K562 (cell line): ENCODE data around the gene YTHDC1. TPM values are rescaled to one million over a fixed set of nuclear protein-coding genes. Genes with fewer than 3 reads are reported as not detected.

ENCODE experiments used
- ATAC-seq: fragments of 200-7000 bp; cut with Tn5 transposase; 3 replicates; pipeline ENCODE4 v1.9.1; 2020; ENCODE audit warnings: moderate library complexity
- BruUV-seq: library from RNA; stranded (reverse); fragments of 400-500 nt; replicated peaks from 2 replicates; lab custom pipeline; 2021; lab: Mats Ljungman, UMichigan
- CTCF ChIA-PET: fragments of 300-600 bp; formaldehyde crosslinking; extraction: SDS; loops from one replicate; lab custom pipeline; 2021; ENCODE audit warnings: low intra/inter-chr PET ratio; lab: Yijun Ruan, JAX
- POLR2A ChIA-PET: fragments of 300-600, 350-650 bp; sonication (Branson Sonifier 250); formaldehyde crosslinking; extraction: SDS; loops from one replicate; lab custom pipeline; 2021; ENCODE audit warnings: antibody characterized with exemption, inconsistent platforms; lab: Yijun Ruan, JAX
- DNase-seq, 4 experiments: peaks; one replicate each; pipeline versions ENCODE4 v3.0.0 to v3.0.0-alpha.2; 2011 to 2018; ENCODE audit warnings: low spot score in 3 of 4, mixed read lengths in 3 of 4; ENCODE audit errors: extremely low read depth in 1 of 4
- FAIRE-seq: peaks from 2 replicates; lab custom pipeline; 2011; peaks lifted over from hg19 to GRCh38; lab: Jason Lieb, UNC
- H2AFZ ChIP-seq: 2 replicates; pipeline ENCODE4 v1.6.0; 2011; ENCODE audit warnings: low read depth, low read length, control low read depth, inconsistent platforms
- H3K27ac ChIP-seq: fragments of 200-600 bp; 3 replicates; pipeline ENCODE4 v1.8.0; 2011; ENCODE audit warnings: low read depth, mild to moderate bottlenecking, control low read depth, inconsistent platforms, low read length, moderate library complexity, mixed read lengths; ENCODE audit errors: extremely low read depth
- H3K27me3 ChIP-seq, 2 experiments: fragments of 300-600 bp in 1 of 2; 2 replicates in 1 of 2; 3 replicates in 1 of 2; pipeline versions ENCODE4 v1.6.0 to v1.8.0; 2011; ENCODE audit warnings: inconsistent platforms in 2 of 2, low read length in 2 of 2, mild to moderate bottlenecking in 1 of 2, mixed read lengths in 1 of 2, moderate library complexity in 1 of 2; ENCODE audit not compliant: control insufficient read depth in 2 of 2, insufficient read depth in 2 of 2
- H3K36me3 ChIP-seq: fragments of 300-600 bp; 3 replicates; pipeline ENCODE4 v1.8.0; 2011; ENCODE audit warnings: mild to moderate bottlenecking, low read length, inconsistent platforms; ENCODE audit not compliant: control insufficient read depth, insufficient read depth
- H3K4me1 ChIP-seq, 2 experiments: fragments of 200-600 bp in 1 of 2; replicated peaks in 1 of 2; 2 replicates in 1 of 2; 3 replicates in 1 of 2; pipeline versions ENCODE4 v1.5.1 to v1.8.0; 2011; ENCODE audit warnings: inconsistent platforms in 2 of 2, low read length in 2 of 2, mild to moderate bottlenecking in 1 of 2, mixed read lengths in 1 of 2, moderate library complexity in 1 of 2; ENCODE audit not compliant: control insufficient read depth in 2 of 2, insufficient read depth in 2 of 2
- H3K4me2 ChIP-seq: 2 replicates; pipeline ENCODE4 v1.6.1; 2011; ENCODE audit warnings: low read length, control low read depth, inconsistent platforms, mixed read lengths; ENCODE audit not compliant: insufficient read depth
- H3K4me3 ChIP-seq: fragments of 200-600 bp; sonication (generic), shearing (Covaris generic); 2 replicates; pipeline ENCODE4 v1.5.1; 2016; ENCODE audit warnings: control low read depth, inconsistent platforms
- H3K79me2 ChIP-seq: fragments of 200-600 bp; 3 replicates; pipeline ENCODE4 v1.8.0; 2011; ENCODE audit warnings: low read length, inconsistent platforms; ENCODE audit not compliant: control insufficient read depth, insufficient read depth
- H3K9ac ChIP-seq, 2 experiments: 2 replicates each; pipeline versions ENCODE4 v1.6.0 to v1.6.1; 2011; ENCODE audit warnings: low read depth in 2 of 2, low read length in 2 of 2, control low read depth in 1 of 2, inconsistent platforms in 1 of 2, mild to moderate bottlenecking in 1 of 2, mixed read lengths in 1 of 2; ENCODE audit not compliant: insufficient read depth in 1 of 2
- H3K9me1 ChIP-seq: one replicate; pipeline ENCODE4 v1.6.0; 2011; ENCODE audit warnings: inconsistent platforms, mild to moderate bottlenecking, low read length, moderate library complexity; ENCODE audit not compliant: control insufficient read depth, insufficient read depth
- H3K9me3 ChIP-seq: replicated peaks from 2 replicates; pipeline ENCODE4 v1.5.1; 2011; ENCODE audit warnings: low read depth, low read length, inconsistent platforms; ENCODE audit not compliant: control insufficient read depth, insufficient read depth
- H4K20me1 ChIP-seq: replicated peaks from 2 replicates; pipeline ENCODE4 v1.6.1; 2011; ENCODE audit warnings: low read length, inconsistent platforms, mixed read lengths; ENCODE audit not compliant: control insufficient read depth, insufficient read depth
- CBFA2T3 ChIP-seq: fragments of 450-650 bp; IDR thresholded peaks from 2 replicates; pipeline ENCODE4 v1.6.1; 2017
- E2F3 ChIP-seq: fragments of 250-450 bp; sonication (Bioruptor Pico); IDR thresholded peaks from 2 replicates; pipeline ENCODE4 v1.4.0; 2020; ENCODE audit warnings: mild to moderate bottlenecking
- HNRNPK ChIP-seq: fragments of 200-400 bp; formaldehyde crosslinking; IDR thresholded peaks from one replicate; pipeline ENCODE4 v1.6.1; 2018; ENCODE audit warnings: mild to moderate bottlenecking, low read depth, low read length; ENCODE audit not compliant: poor library complexity, severe bottlenecking
- NFATC3 ChIP-seq: fragments of 450-650 bp; IDR thresholded peaks from 2 replicates; pipeline ENCODE4 v1.6.1; 2017; ENCODE audit warnings: mild to moderate bottlenecking
- NR3C1 ChIP-seq: sonication (generic); formaldehyde crosslinking; IDR thresholded peaks from 2 replicates; pipeline ENCODE4 v1.8.1; 2022; ENCODE audit warnings: missing genetic modification reagents
- SMARCC2 ChIP-seq: fragments of 450-650 bp; IDR thresholded peaks from 2 replicates; pipeline ENCODE4 v1.6.1; 2017; ENCODE audit warnings: antibody characterized with exemption, moderate library complexity, mild to moderate bottlenecking, low read depth
- TAL1 ChIP-seq: fragments of 450-650 bp; IDR thresholded peaks from 2 replicates; pipeline ENCODE4 v1.6.1; 2016; ENCODE audit warnings: mild to moderate bottlenecking
- TEAD1 ChIP-seq, 2 experiments: fragments of 450-650 bp in 1 of 2; sonication (generic) in 1 of 2; formaldehyde crosslinking; IDR thresholded peaks; 2 replicates each; pipeline versions ENCODE4 v1.4.0 to v1.8.0; 2020 to 2022; ENCODE audit warnings: mild to moderate bottlenecking in 2 of 2, missing genetic modification reagents in 1 of 2
- ZBTB7A ChIP-seq: IDR thresholded peaks from 2 replicates; pipeline ENCODE4 v1.6.1; 2011; ENCODE audit warnings: low read depth, mild to moderate bottlenecking, low read length, moderate library complexity, borderline replicate concordance; ENCODE audit not compliant: control insufficient read depth
- WGBS: fragments of 100-300 bp; shearing (Covaris generic); methylation state at CpG from one replicate; pipeline ENCODE4 v1.1.6; 2016; ENCODE audit warnings: low coverage, mixed read lengths; ENCODE audit not compliant: insufficient coverage; ENCODE audit errors: missing lambda C conversion rate; 5-methylcytosine and 5-hydroxymethylcytosine counted together
- in situ Hi-C: fragments of 300-500 bp; cut with MboI; formaldehyde crosslinking; loops from 4 replicates; pipeline ENCODE4 v1.15.0; 2018; ENCODE audit warnings: inconsistent platforms, mixed read lengths
- intact Hi-C: fragments of 100-400 bp; cut with micrococcal nuclease; formaldehyde crosslinking; loops from 2 replicates; pipeline ENCODE4 v1.14.2; 2022
- polyA plus RNA-seq, 8 experiments: library from polyadenylated mRNA; depleted of rRNA in 4 of 8; stranded (reverse) in 5 of 8; unstranded in 3 of 8; fragments of >200 nt; fragmentation: Nextera tagmentation in 2 of 8; fragmentation: Illumina TruSeq in 1 of 8; extraction: Ambion mirVana in 2 of 8; extraction: Trizol in 1 of 8; gene quantifications; 2 replicates each; pipeline versions ENCODE4 v1.2.1 to v1.2.3, GENCODE V29; 2011 to 2014; ENCODE audit warnings: inconsistent platforms in 1 of 8, missing spikeins in 1 of 8
- total RNA-seq, 7 experiments: library from RNA; depleted of rRNA in 6 of 7; stranded (reverse); fragments of >200 nt in 6 of 7; fragmentation: Illumina TruSeq in 2 of 7; extraction: Trizol in 2 of 7; gene quantifications; 2 replicates each; pipeline versions ENCODE4 v1.2.1 to v1.2.3, GENCODE V29; 2011 to 2021; ENCODE audit warnings: low replicate concordance in 1 of 7
- TF ChIP-seq, protein P1 (sequence below): sonication (generic); formaldehyde crosslinking; IDR thresholded peaks from 2 replicates; pipeline ENCODE4 v1.8.0; 2023; ENCODE audit warnings: mild to moderate bottlenecking, missing genetic modification reagents
- TF ChIP-seq, protein P2 (sequence below), 2 experiments: fragments of 450-650 bp in 1 of 2; sonication (generic) in 1 of 2; formaldehyde crosslinking in 1 of 2; IDR thresholded peaks in 1 of 2; conservative IDR thresholded peaks in 1 of 2; 2 replicates each; pipeline versions ENCODE4 v1.6.1 to v1.8.1; 2016 to 2023; ENCODE audit warnings: mild to moderate bottlenecking in 2 of 2, moderate library complexity in 2 of 2, inconsistent platforms in 1 of 2, missing genetic modification reagents in 1 of 2
- TF ChIP-seq, protein P3 (sequence below): IDR thresholded peaks from 2 replicates; pipeline ENCODE4 v1.6.1; 2011; ENCODE audit warnings: borderline replicate concordance, low read depth, mild to moderate bottlenecking, moderate library complexity, low read length; ENCODE audit not compliant: insufficient read depth, poor library complexity, severe bottlenecking
- TF ChIP-seq, protein P4 (sequence below): sonication (generic); formaldehyde crosslinking; IDR thresholded peaks from 2 replicates; pipeline ENCODE4 v1.8.0; 2022; ENCODE audit warnings: mild to moderate bottlenecking, missing genetic modification reagents

YTHDC1 gene
- total and polyA plus RNA-seq, 9 of the 15 experiments (the other 6 are each of a cell fraction or from before 2014, with no cell fraction given) = 9.8 to 65.4 (median 51.7) TPM

DNA sequence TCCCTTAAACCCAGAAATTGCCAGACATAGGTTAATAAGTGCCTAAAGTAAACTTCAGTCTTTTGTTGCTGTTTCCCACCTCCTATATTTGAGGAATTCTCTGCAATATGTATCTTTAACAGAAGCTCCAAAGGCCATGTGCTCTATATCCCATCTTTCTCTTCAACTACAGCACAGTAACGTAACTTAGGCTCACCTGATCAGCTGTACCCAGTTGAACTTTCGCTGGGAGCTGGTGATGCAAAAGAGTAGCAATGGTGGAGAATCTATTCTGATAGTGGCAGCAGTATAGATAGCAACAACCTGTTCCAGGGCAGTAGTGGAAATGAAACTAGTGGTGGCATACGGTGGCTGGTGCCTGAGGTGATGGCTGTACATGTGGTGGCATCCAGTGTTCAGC lies 33.2 kb upstream of the YTHDC1 start:
- Histone ChIP-seq H3K36me3 (no peaks in the 10 kb centered on the region), H2AFZ (peak overlapping the region; percentile 15; the same call in 1 of the 2 replicates), H3K27me3 (no peaks in the 10 kb centered on the region), H3K4me2 (no peak overlapping the region), H4K20me1 (no peaks in the 10 kb centered on the region), H3K79me2 (no peaks in the 10 kb centered on the region), H3K27ac (no peak overlapping the region), H3K9ac (no peak overlapping the region), H3K4me1 (no peaks in the 10 kb centered on the region; a peak in 1 of 5 replicates), H3K9me1 (no peaks in the 10 kb centered on the region), H3K4me3 (no peak overlapping the region), H3K9me3 (no peaks in the 10 kb centered on the region)
- in situ Hi-C loops = no loop called here
- POLR2A ChIA-PET = no interaction called here
- CTCF ChIA-PET = no interaction called here
- no peak for FAIRE-seq
- no TSS peak for BruUV-seq
- 7% methylated on average over 3 of the region's 3 CpGs for WGBS
- TF ChIP-seq ZBTB7A = no peak
- TF ChIP-seq, protein P1, sequence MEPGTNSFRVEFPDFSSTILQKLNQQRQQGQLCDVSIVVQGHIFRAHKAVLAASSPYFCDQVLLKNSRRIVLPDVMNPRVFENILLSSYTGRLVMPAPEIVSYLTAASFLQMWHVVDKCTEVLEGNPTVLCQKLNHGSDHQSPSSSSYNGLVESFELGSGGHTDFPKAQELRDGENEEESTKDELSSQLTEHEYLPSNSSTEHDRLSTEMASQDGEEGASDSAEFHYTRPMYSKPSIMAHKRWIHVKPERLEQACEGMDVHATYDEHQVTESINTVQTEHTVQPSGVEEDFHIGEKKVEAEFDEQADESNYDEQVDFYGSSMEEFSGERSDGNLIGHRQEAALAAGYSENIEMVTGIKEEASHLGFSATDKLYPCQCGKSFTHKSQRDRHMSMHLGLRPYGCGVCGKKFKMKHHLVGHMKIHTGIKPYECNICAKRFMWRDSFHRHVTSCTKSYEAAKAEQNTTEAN (CRISPR knock-in tag) = no peak
- TF ChIP-seq TEAD1 (CRISPR knock-in tag; IDR thresholded peaks at IDR 0.05) = no peak
- no peak for TF ChIP-seq HNRNPK
- TF ChIP-seq, protein P2, sequence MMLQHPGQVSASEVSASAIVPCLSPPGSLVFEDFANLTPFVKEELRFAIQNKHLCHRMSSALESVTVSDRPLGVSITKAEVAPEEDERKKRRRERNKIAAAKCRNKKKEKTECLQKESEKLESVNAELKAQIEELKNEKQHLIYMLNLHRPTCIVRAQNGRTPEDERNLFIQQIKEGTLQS (IDR thresholded peaks at IDR 0.05) = no peak
- TF ChIP-seq, protein P2 (CRISPR knock-in tag; conservative IDR thresholded peaks at IDR 0.05) = no peak
- no peak for TF ChIP-seq NFATC3
- TF ChIP-seq, protein P3, sequence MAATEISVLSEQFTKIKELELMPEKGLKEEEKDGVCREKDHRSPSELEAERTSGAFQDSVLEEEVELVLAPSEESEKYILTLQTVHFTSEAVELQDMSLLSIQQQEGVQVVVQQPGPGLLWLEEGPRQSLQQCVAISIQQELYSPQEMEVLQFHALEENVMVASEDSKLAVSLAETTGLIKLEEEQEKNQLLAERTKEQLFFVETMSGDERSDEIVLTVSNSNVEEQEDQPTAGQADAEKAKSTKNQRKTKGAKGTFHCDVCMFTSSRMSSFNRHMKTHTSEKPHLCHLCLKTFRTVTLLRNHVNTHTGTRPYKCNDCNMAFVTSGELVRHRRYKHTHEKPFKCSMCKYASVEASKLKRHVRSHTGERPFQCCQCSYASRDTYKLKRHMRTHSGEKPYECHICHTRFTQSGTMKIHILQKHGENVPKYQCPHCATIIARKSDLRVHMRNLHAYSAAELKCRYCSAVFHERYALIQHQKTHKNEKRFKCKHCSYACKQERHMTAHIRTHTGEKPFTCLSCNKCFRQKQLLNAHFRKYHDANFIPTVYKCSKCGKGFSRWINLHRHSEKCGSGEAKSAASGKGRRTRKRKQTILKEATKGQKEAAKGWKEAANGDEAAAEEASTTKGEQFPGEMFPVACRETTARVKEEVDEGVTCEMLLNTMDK = no peak
- TF ChIP-seq CBFA2T3 = no peak
- TF ChIP-seq, protein P4, sequence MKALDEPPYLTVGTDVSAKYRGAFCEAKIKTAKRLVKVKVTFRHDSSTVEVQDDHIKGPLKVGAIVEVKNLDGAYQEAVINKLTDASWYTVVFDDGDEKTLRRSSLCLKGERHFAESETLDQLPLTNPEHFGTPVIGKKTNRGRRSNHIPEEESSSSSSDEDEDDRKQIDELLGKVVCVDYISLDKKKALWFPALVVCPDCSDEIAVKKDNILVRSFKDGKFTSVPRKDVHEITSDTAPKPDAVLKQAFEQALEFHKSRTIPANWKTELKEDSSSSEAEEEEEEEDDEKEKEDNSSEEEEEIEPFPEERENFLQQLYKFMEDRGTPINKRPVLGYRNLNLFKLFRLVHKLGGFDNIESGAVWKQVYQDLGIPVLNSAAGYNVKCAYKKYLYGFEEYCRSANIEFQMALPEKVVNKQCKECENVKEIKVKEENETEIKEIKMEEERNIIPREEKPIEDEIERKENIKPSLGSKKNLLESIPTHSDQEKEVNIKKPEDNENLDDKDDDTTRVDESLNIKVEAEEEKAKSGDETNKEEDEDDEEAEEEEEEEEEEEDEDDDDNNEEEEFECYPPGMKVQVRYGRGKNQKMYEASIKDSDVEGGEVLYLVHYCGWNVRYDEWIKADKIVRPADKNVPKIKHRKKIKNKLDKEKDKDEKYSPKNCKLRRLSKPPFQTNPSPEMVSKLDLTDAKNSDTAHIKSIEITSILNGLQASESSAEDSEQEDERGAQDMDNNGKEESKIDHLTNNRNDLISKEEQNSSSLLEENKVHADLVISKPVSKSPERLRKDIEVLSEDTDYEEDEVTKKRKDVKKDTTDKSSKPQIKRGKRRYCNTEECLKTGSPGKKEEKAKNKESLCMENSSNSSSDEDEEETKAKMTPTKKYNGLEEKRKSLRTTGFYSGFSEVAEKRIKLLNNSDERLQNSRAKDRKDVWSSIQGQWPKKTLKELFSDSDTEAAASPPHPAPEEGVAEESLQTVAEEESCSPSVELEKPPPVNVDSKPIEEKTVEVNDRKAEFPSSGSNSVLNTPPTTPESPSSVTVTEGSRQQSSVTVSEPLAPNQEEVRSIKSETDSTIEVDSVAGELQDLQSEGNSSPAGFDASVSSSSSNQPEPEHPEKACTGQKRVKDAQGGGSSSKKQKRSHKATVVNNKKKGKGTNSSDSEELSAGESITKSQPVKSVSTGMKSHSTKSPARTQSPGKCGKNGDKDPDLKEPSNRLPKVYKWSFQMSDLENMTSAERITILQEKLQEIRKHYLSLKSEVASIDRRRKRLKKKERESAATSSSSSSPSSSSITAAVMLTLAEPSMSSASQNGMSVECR (CRISPR knock-in tag) = no peak
- no peak for TF ChIP-seq SMARCC2
- TF ChIP-seq NR3C1 = no peak
- TF ChIP-seq TAL1 = no peak
- no peak for TF ChIP-seq E2F3 (CRISPR knock-in tag)
- intact Hi-C loops = no loop called here
- DNase-seq = no peak
- no peak for ATAC-seq
